Measurements from ENCODE around the gene ZNF738. TPM values are rescaled to one million over a fixed set of nuclear protein-coding genes. Genes with fewer than 3 reads are reported as not detected.

The ZNF738 gene
- total RNA-seq, 2 donors from 2014 or later: 44.9 to 62.4 TPM

GRCh38 chr19:21352830-21353229 lies 6.0 kb upstream of the ZNF738 start:
- H3K27ac Mint-ChIP-seq: no peak overlapping the region
- H3K4me1 ChIP-seq (ENCODE audit: control insufficient read depth, insufficient read depth, low read length): no peaks in the 10 kb centered on the region
- DNase-seq: no peak
- peaks cover 26% of the 10 kb centered on the region for H3K9me3 Mint-ChIP-seq
- TF ChIP-seq, protein P1, sequence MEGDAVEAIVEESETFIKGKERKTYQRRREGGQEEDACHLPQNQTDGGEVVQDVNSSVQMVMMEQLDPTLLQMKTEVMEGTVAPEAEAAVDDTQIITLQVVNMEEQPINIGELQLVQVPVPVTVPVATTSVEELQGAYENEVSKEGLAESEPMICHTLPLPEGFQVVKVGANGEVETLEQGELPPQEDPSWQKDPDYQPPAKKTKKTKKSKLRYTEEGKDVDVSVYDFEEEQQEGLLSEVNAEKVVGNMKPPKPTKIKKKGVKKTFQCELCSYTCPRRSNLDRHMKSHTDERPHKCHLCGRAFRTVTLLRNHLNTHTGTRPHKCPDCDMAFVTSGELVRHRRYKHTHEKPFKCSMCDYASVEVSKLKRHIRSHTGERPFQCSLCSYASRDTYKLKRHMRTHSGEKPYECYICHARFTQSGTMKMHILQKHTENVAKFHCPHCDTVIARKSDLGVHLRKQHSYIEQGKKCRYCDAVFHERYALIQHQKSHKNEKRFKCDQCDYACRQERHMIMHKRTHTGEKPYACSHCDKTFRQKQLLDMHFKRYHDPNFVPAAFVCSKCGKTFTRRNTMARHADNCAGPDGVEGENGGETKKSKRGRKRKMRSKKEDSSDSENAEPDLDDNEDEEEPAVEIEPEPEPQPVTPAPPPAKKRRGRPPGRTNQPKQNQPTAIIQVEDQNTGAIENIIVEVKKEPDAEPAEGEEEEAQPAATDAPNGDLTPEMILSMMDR (conservative IDR thresholded peaks at IDR 0.05): no peak
- no peaks in the 10 kb centered on the region for H3K27me3 Mint-ChIP-seq (ENCODE audit: insufficient read depth)
- no peak overlapping the region for H3K9ac ChIP-seq (ENCODE audit: extremely low read depth, low read length, poor library complexity, severe bottlenecking)
- no peak overlapping the region for H3K27ac ChIP-seq (ENCODE audit: low read depth, low read length)
- WGBS, 2 experiments (ENCODE audit: insufficient coverage in 1 of 2, insufficient read length in 1 of 2): 88% methylated on average over 2 of the region's 2 CpGs; no CpG with 5 or more reads in 1 of the 2 experiments
- no peak overlapping the region for H3K4me3 Mint-ChIP-seq
- no peaks in the 10 kb centered on the region for H3K36me3 ChIP-seq (ENCODE audit: control insufficient read depth, insufficient read depth, low read length)
- H3K4me1 Mint-ChIP-seq: no peaks in the 10 kb centered on the region
- H3K4me3 ChIP-seq (ENCODE audit: low read length): no peak overlapping the region
- no peaks in the 10 kb centered on the region for H3K27me3 ChIP-seq (ENCODE audit: control insufficient read depth, insufficient read depth, low read length, poor library complexity, severe bottlenecking)
- peaks cover 12% of the 10 kb centered on the region for H3K9me3 ChIP-seq (ENCODE audit: control insufficient read depth, low read length)
- H3K36me3 Mint-ChIP-seq (ENCODE audit: low read depth): no peaks in the 10 kb centered on the region

DNA sequence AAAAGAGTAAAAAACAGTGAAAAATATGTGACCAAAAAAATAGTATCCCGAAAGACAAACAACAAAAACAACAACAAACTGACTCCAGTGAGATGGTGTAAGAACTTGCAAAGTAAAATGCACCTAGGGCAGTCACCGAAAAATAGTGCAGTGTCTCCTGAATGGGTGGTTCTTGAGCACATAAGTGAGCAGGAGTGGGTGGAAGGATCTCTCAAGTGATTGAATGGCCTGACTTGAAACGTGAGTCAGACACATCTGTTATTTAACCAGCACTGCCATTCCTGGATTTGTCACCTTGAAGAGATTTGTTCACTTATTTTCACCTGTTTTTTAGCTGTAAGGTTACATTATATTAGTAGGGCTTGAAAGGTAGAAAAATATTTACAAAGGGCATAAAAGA lies 3.5 kb downstream of the ZNF738 start:
- Histone ChIP-seq H3K9me3 (ENCODE audit: control insufficient read depth, low read length) (peaks cover 56% of the 10 kb centered on the region), H3K9ac (ENCODE audit: extremely low read depth, low read length, poor library complexity, severe bottlenecking) (no peak overlapping the region), H3K36me3 (ENCODE audit: control insufficient read depth, insufficient read depth, low read length) (peaks cover 67% of the 10 kb centered on the region), H3K4me1 (ENCODE audit: control insufficient read depth, insufficient read depth, low read length) (no peaks in the 10 kb centered on the region), H3K27ac (ENCODE audit: low read depth, low read length) (no peak overlapping the region), H3K27me3 (ENCODE audit: control insufficient read depth, insufficient read depth, low read length, poor library complexity, severe bottlenecking) (no peaks in the 10 kb centered on the region), H3K4me3 (ENCODE audit: low read length) (no peak overlapping the region)
- Mint-ChIP-seq H3K36me3 (ENCODE audit: low read depth) (peaks cover 62% of the 10 kb centered on the region), H3K27ac (peak overlapping the region; percentile 55), H3K4me3 (no peak overlapping the region), H3K27me3 (ENCODE audit: insufficient read depth) (no peaks in the 10 kb centered on the region), H3K4me1 (peaks cover 5% of the 10 kb centered on the region), H3K9me3 (peaks cover 4% of the 10 kb centered on the region)
- TF ChIP-seq, protein P1 (conservative IDR thresholded peaks at IDR 0.05): no peak
- WGBS, 2 experiments (ENCODE audit: insufficient coverage in 1 of 2, insufficient read length in 1 of 2): 90 to 98% methylated on average over 1 to 3 of the region's 3 CpGs
- DNase-seq: no peak

GRCh38 chr19:21383980-21384582 lies 25.3 kb downstream of the ZNF738 start:
- Histone ChIP-seq H3K9me3 (ENCODE audit: control insufficient read depth, low read length) (peaks cover 93% of the 10 kb centered on the region), H3K4me1 (ENCODE audit: control insufficient read depth, insufficient read depth, low read length) (no peaks in the 10 kb centered on the region), H3K27ac (ENCODE audit: low read depth, low read length) (no peak overlapping the region), H3K27me3 (ENCODE audit: control insufficient read depth, insufficient read depth, low read length, poor library complexity, severe bottlenecking) (no peaks in the 10 kb centered on the region), H3K36me3 (ENCODE audit: control insufficient read depth, insufficient read depth, low read length) (peaks cover 51% of the 10 kb centered on the region), H3K4me3 (ENCODE audit: low read length) (peak overlapping the region; percentile 71), H3K9ac (ENCODE audit: extremely low read depth, low read length, poor library complexity, severe bottlenecking) (no peak overlapping the region)
- no peak overlapping the region for H3K27ac Mint-ChIP-seq
- H3K4me1 Mint-ChIP-seq: no peaks in the 10 kb centered on the region
- no peak overlapping the region for H3K4me3 Mint-ChIP-seq
- TF ChIP-seq, protein P1 (conservative IDR thresholded peaks at IDR 0.05): no peak
- WGBS, 2 experiments (ENCODE audit: insufficient coverage in 1 of 2, insufficient read length in 1 of 2): 91 to 100% methylated on average over 3 to 4 of the region's 4 CpGs
- no peak for DNase-seq
- peaks cover 94% of the 10 kb centered on the region for H3K9me3 Mint-ChIP-seq
- no peaks in the 10 kb centered on the region for H3K27me3 Mint-ChIP-seq (ENCODE audit: insufficient read depth)
- H3K36me3 Mint-ChIP-seq (ENCODE audit: low read depth): peaks cover 56% of the 10 kb centered on the region
